Endothelial cell of umbilical vein (primary cell): Measurements from ENCODE around the gene PLEKHG3.

ENCODE experiments used
- CTCF ChIP-seq, 2 donors: IDR thresholded peaks; 1 replicate in 1 of 2; 2 replicates in 1 of 2; pipeline ENCODE4 v1.5.1; 2011; ENCODE audit warnings: low read length in 2 of 2, mild to moderate bottlenecking in 2 of 2, moderate library complexity in 2 of 2, control low read depth in 1 of 2, inconsistent platforms in 1 of 2, low read depth in 1 of 2; ENCODE audit not compliant: insufficient read depth in 1 of 2; ENCODE audit errors: extremely low read depth in 1 of 2
- POLR2A ChIP-seq: IDR thresholded peaks from 2 replicates; pipeline ENCODE4 v1.6.1; 2012; ENCODE audit warnings: low read depth, mild to moderate bottlenecking, control low read depth, low read length

DNA sequence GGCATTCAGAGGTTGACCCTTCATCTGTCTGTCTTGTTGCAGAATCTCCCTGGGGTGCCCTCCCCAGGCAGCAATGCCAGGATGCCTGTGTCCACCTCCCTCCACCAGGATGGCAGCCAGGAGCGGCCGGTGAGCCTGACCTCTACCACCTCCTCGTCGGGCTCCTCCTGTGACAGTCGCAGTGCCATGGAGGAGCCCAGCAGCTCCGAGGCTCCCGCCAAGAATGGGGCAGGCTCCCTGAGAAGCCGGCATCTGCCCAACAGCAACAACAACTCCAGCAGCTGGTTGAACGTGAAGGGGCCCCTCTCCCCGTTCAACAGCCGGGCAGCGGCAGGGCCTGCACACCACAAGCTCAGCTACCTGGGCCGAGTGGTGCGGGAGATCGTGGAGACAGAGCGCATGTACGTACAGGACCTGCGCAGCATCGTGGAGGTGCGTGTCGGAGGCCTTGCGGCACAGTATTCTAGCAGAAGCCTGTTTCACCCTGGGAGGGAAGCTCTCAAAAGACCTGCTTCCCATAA lies 23.4 kb downstream of the PLEKHG3 start:
- no peak for TF ChIP-seq CTCF (IDR thresholded peaks at IDR 0.05; ENCODE audit: extremely low read depth in 1 of 2, insufficient read depth in 1 of 2, low read depth in 1 of 2, low read length in 2 of 2)
- TF ChIP-seq POLR2A, result no peak
